ENCODE results near the gene CDH15. TPM values are rescaled to one million over a fixed set of nuclear protein-coding genes. Genes with fewer than 3 reads are reported as not detected.

Gene CDH15
- total and polyA plus RNA-seq, 2 of the 13 experiments (the other 11 are each of a cell fraction or from before 2014, with no cell fraction given), result 0.74 to 2.2 TPM

DNA sequence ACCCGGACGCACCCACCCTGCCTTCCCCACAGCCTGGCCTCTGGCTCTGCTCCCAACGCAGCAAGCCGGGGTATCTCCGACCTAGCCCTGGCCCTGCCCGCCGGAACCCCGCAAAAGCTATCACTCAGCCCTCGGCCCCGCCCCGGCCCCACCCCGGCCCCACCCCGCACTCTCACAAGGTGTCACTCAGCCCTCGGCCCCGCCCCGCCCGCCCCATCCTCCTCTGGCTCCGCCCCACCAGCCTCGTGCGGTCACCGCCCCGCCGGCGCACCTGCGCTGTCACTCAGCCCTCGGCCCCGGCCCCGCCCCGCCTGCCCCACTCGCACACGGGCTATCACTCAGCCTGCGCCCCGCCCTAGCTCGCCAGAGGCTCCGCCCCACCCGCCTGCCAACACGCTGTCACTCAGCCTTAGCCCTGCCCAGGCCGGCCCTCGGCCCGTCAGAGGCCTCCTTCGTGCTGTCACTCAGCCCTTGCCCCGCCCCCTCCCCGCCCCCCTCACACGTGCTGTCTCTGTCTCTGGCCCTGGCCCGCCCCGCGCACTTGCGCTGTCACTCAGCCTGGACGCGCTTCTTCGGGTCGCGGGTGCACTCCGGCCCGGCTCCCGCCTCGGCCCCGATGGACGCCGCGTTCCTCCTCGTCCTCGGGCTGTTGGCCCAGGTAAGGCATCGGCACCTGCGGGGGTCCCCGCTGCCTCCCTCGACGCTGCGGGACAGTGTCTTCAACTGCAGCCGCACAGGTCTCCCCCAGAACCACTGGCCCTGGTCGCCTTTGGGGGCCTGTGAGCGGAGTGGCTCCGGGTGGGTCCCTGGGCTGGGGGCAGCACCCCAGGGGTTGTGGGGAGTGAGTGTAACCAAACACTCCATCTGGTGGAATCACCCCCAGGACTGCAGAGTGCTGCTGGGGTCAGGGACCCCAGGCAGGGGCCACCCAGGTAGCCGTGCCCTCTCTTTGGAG is at the start of gene CDH15 (continued):
- TF ChIP-seq PLSCR1 (CRISPR knock-in tag; IDR thresholded peaks at IDR 0.05; ENCODE audit: borderline replicate concordance), result no peak
- no peak for TF ChIP-seq HNRNPUL1 (IDR thresholded peaks at IDR 0.05; ENCODE audit: low read depth, low read length)
- TF ChIP-seq ZBTB33 (CRISPR knock-in tag; IDR thresholded peaks at IDR 0.05), result no peak
- no peak for TF ChIP-seq KDM1A (CRISPR knock-in tag; IDR thresholded peaks at IDR 0.05)
- no peak for TF ChIP-seq ZSCAN20 (CRISPR knock-in tag; IDR thresholded peaks at IDR 0.05; ENCODE audit: borderline replicate concordance)
- TF ChIP-seq XBP1 (CRISPR knock-in tag; IDR thresholded peaks at IDR 0.05), result no peak
- no peak for TF ChIP-seq ZNF160 (CRISPR knock-in tag; IDR thresholded peaks at IDR 0.05)
- TF ChIP-seq, protein P1, sequence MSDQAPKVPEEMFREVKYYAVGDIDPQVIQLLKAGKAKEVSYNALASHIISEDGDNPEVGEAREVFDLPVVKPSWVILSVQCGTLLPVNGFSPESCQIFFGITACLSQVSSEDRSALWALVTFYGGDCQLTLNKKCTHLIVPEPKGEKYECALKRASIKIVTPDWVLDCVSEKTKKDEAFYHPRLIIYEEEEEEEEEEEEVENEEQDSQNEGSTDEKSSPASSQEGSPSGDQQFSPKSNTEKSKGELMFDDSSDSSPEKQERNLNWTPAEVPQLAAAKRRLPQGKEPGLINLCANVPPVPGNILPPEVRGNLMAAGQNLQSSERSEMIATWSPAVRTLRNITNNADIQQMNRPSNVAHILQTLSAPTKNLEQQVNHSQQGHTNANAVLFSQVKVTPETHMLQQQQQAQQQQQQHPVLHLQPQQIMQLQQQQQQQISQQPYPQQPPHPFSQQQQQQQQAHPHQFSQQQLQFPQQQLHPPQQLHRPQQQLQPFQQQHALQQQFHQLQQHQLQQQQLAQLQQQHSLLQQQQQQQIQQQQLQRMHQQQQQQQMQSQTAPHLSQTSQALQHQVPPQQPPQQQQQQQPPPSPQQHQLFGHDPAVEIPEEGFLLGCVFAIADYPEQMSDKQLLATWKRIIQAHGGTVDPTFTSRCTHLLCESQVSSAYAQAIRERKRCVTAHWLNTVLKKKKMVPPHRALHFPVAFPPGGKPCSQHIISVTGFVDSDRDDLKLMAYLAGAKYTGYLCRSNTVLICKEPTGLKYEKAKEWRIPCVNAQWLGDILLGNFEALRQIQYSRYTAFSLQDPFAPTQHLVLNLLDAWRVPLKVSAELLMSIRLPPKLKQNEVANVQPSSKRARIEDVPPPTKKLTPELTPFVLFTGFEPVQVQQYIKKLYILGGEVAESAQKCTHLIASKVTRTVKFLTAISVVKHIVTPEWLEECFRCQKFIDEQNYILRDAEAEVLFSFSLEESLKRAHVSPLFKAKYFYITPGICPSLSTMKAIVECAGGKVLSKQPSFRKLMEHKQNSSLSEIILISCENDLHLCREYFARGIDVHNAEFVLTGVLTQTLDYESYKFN (CRISPR knock-in tag; conservative IDR thresholded peaks at IDR 0.05), result no peak
- TF ChIP-seq FOXO1 (CRISPR knock-in tag; IDR thresholded peaks at IDR 0.05), result no peak
- TF ChIP-seq MTF2 (CRISPR knock-in tag; IDR thresholded peaks at IDR 0.05; ENCODE audit: borderline replicate concordance), result no peak
- TF ChIP-seq STAT5B (CRISPR knock-in tag; IDR thresholded peaks at IDR 0.05), result no peak
- TF ChIP-seq, protein P2, sequence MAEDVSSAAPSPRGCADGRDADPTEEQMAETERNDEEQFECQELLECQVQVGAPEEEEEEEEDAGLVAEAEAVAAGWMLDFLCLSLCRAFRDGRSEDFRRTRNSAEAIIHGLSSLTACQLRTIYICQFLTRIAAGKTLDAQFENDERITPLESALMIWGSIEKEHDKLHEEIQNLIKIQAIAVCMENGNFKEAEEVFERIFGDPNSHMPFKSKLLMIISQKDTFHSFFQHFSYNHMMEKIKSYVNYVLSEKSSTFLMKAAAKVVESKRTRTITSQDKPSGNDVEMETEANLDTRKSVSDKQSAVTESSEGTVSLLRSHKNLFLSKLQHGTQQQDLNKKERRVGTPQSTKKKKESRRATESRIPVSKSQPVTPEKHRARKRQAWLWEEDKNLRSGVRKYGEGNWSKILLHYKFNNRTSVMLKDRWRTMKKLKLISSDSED (CRISPR knock-in tag; IDR thresholded peaks at IDR 0.05), result no peak
- no peak for TF ChIP-seq CBFB (CRISPR knock-in tag; IDR thresholded peaks at IDR 0.05)
- no peak for TF ChIP-seq NFIC (IDR thresholded peaks at IDR 0.05; ENCODE audit: low read length)
- TF ChIP-seq PLRG1 (conservative IDR thresholded peaks at IDR 0.05), result no peak
- TF ChIP-seq ZNF513 (CRISPR knock-in tag; conservative IDR thresholded peaks at IDR 0.05), result 0 out of 2 replicates have a peak, but pooled peaks have one; percentile 34
- TF ChIP-seq, protein P3, sequence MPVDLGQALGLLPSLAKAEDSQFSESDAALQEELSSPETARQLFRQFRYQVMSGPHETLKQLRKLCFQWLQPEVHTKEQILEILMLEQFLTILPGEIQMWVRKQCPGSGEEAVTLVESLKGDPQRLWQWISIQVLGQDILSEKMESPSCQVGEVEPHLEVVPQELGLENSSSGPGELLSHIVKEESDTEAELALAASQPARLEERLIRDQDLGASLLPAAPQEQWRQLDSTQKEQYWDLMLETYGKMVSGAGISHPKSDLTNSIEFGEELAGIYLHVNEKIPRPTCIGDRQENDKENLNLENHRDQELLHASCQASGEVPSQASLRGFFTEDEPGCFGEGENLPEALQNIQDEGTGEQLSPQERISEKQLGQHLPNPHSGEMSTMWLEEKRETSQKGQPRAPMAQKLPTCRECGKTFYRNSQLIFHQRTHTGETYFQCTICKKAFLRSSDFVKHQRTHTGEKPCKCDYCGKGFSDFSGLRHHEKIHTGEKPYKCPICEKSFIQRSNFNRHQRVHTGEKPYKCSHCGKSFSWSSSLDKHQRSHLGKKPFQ (CRISPR knock-in tag; IDR thresholded peaks at IDR 0.05; ENCODE audit: insufficient replicate concordance), result no peak
